ENCODE data around the gene GH1.

GH1 gene

DNA sequence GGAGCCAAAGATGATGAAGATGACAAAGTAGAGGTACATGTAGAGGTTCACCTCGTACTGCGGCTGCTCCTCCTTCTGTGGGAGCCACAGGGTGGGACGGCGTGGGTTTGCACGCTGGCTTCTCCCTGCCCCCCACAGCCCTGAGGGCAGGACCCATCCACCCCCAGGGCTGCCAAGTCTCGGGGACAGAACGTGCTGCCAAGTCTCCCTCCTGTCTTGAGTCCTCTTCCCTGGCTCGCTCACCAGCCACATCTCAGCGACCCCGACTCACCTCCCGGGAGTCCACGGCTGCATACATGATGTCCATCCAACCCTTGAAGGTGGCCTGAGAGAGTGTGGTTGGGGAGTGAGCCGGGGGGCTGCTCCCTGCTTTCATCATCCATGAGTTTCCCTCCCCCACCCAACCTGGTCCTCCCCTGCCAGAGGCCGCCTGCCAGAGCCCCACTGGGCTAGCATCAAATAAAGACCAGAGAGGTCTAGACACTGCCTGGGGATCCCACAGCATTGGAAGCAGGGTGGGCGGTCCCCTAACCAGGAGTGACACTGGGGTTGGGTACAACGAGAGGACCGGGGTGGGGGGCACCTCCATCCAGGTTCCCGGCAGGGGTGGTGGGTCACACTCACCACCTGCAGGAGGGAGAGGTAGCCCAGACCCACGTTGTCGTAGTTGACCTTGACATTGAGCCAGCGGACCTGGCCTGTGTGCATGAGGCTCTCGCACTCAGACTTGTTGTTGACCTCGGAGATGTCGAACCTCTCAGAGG lies 26.3 kb upstream of the GH1 start:
- DNase-seq: no peak

DNA sequence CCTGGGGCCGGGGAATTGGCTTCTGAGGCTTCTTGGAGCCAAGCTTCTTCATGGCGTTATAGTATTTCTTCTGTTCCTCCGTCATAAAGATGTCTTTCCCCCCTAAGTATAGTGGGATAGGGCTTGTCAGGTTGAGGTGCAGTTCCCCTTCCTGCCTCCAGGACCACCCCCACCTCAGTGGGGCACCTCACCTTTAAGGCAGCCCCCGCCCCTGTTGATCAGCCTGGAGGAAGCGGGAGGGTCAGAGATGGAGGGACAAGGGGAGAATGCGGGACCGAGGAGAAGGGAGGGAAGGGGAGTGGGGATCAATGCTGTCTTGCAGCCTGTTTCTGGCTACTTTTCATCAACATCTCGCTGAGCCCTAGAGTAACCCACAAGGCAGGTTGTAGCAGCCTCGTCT lies 25.1 kb upstream of the GH1 start:
- DNase-seq: no peak

GRCh38 chr17:63942309-63942985 lies 23.8 kb upstream of the GH1 start:
- DNase-seq: no peak

DNA sequence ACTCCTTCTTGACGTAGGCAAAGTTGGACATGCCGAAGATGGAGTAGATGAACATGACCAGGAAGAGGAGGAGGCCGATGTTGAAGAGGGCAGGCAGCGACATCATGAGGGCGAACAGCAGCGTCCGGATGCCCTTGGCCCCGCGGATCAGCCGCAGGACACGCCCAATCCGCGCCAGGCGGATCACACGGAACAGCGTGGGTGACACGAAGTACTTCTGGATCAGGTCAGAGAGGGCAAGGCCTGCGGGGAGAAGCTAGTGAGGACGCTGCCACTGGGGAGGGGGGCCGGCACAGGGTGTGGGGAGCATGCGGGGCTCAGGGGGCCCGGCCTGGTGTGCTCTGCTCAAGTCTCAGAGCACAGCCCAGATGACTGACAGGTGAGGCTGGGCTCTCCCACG lies 23.1 kb upstream of the GH1 start:
- DNase-seq: no peak

DNA sequence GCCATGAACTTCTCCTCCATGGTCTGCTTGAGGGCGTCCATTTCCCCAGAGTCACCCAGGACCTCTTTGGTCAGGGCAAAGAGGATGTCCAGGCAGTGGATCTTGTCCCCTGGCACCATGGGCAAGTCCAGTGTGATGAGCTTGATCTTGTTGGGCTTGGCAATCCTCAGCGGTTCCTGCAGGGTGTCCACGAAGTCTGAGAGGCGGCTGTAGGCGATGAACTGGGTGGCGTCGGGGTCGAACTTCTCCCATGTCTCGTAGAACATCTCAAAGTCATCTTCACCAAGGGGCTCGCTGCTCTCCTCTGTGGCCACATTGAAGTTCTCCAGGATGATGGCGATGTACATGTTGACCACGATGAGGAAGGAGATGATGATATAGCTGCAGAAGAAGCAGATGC lies 22.5 kb upstream of the GH1 start:
- DNase-seq: no peak

- no peak for DNase-seq
Observed at GRCh38 chr17:63940584-63940983, 21.9 kb upstream of the GH1 start.

DNA sequence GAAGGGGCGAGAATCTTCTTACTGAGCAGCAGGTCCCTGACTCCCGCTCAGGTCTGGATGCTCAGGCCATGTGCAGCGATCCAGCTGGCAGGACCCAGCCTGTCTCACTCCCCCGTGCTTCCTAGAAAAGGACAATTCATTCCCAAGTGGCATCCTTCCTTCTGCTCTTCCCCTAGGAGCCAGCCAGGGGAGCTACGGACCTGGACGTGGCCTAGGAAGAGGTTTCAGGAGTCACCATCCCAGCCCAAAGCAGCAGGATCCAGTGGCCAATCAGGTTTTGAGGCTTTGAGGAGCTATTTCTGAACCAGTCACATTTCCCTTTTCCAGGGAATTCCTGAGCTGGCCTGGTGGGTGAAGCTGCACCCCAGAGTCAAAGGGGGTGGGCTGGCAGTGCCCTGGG lies 21.2 kb upstream of the GH1 start:
- DNase-seq: no peak

GRCh38 chr17:63939401-63939800 lies 20.8 kb upstream of the GH1 start:
- no peak for DNase-seq

DNA sequence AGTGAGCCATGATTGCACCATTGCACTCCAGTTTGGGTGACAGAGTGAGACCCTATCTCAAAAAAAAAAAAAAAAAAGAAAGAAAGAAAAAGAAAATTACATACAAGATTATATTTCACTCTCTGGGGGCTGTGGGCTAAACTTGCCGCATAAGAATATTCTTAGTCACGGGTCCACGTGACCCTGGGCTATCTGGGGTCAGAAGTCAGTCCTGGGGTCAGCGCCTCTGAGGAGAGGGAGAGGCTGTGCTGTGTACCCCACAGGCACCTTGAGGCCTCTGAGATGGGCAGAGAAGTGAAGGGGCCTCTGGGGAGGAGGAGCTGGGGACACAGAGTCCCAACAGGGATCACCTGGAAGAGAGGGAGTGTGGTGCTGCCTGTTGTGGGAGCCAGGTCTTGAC lies 19.3 kb upstream of the GH1 start:
- DNase-seq: no peak

DNA sequence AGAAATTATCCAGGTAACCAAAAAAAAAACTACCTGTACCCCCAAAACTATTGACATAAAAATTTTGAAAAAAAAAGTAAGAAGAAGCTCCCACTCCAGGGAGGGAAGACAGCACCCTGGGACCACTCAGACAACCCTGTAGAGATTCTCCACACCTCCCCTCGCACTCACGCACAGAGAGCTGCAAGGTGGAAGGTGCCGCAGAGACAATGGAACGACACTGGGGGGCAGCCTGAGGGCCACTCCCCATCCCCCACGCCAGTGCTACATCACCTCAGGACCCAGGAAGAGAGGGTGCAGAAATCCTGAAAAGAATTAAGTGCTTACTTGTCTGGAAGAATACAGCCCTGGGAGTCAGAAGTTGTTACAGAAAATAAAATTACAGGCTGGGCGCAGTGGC lies 18.7 kb upstream of the GH1 start:
- DNase-seq: no peak

DNA sequence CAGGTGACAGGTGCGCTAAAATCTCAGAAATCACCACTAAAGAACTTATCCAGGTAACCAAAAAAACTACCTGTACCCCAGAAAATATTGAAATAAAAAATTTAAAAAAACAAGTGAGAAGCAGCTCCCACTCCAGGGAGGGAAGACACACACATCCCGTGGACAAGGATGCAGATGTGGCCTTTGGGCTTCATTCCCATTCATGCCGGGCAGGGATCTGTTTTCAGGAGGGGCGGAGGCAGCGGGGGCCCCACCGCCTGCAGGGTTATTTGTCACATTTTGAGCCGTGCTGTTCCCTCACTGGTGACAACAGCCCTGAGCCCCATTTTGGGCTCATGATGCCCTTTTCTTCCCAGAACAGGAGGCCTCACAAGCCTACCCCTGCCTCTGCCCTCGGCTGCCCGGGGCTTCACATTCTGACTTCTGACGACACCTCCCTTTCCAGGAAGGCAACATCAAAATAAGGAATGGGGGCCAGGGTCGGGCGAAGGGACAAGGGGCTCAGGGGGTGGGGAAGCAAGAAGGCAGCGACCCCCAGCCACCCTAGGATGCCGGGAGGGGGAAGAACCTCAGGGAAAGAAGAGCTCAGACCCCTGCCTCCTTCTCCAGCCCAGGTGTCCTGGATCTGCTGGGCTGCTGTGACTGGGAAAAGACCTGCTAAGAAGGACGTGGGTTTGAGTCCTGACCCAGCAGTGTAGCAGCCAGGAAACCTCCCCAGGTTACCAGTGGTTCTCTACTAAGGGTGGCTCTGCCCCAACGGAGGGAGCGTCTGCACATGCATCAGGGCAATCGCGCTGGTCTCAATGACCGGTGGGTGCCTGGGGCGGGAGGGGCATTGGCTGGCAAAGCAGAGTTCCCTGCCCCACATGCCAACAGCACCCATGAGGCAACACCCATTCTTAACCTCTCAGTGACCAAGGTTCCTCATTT lies 15.8 kb upstream of the GH1 start:
- peak; percentile 12 to 45 (median 24) for DNase-seq

DNA sequence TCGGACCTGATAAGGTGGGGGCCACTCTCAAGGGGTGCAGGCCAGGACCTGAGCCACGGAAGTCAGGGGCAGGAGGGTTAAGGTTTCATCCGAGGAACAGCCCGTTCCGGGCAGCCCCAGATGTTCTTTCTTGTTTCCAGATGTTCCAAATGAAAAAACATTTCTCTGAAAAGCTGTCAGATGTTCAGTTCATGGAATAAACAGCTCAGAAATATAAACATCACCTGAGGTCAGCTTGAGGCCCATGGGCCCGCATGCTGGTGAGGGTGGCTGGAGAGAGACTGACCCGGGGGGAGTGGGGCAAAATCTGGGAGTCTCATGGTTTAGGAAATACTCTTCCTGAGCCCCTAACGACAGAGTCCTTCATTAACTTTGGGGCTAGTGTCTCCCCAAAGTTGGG lies 15.0 kb upstream of the GH1 start:
- no peak for DNase-seq

DNA sequence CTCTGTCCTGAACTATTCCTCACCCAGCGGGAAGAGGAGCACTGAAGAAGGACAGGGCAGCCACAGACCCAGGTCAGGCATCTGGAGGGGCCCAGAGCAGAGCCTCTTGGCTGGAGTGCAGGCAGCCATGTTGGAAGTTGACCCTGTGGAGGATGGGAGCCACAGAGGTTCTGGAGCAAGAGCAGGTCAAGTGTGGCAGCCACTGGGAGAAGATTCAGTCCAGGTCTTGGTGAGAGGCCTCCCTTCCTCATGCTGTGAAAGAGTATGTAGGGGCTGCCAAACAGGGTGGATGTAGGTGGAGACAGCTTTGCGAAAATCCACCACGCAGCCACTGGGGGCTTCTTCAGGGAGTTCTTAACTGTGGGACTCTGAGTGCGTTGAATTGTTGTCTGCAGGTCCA lies 14.1 kb upstream of the GH1 start:
- DNase-seq: no peak

GRCh38 chr17:63931981-63932561 lies 13.4 kb upstream of the GH1 start, which contains the start of gene CD79B:
CD79B (minus strand) TSS chr17:63932331; CDS start chr17:63932261, 70 bp downstream.
- DNase-seq: peak; percentile 30 to 69 (median 62)

DNA sequence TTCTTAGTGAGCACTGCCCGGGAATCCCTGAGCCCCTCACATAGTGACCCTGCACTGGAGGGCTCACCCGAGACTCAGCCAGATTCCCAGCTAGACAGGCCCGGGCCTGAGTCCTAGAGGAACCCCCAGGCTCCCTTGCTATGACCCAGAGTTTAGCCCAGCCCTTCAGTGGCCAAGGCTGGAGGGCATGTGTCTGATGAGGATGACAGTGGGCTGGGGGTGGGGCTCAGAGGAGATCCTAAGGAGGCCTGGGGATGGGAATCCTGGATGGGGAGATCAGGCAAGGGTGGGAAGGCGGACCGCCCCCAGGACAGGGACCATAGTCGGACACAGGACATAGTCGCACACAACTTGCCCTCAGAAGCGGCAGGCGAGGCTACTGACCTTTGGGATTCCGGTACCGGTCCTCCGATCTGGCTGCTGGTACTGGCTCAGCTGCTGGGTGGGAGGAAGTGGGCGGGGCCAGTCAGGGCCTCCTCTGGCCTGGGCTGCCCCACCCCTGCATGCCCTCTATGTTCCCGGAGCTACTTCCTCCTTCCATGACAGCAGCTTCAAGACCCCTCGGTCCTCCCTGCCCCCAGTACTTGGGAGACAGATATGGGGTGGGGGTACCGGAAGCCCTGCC lies 12.4 kb upstream of the GH1 start:
- peak; percentile 65 to 84 (median 80) for DNase-seq

DNA sequence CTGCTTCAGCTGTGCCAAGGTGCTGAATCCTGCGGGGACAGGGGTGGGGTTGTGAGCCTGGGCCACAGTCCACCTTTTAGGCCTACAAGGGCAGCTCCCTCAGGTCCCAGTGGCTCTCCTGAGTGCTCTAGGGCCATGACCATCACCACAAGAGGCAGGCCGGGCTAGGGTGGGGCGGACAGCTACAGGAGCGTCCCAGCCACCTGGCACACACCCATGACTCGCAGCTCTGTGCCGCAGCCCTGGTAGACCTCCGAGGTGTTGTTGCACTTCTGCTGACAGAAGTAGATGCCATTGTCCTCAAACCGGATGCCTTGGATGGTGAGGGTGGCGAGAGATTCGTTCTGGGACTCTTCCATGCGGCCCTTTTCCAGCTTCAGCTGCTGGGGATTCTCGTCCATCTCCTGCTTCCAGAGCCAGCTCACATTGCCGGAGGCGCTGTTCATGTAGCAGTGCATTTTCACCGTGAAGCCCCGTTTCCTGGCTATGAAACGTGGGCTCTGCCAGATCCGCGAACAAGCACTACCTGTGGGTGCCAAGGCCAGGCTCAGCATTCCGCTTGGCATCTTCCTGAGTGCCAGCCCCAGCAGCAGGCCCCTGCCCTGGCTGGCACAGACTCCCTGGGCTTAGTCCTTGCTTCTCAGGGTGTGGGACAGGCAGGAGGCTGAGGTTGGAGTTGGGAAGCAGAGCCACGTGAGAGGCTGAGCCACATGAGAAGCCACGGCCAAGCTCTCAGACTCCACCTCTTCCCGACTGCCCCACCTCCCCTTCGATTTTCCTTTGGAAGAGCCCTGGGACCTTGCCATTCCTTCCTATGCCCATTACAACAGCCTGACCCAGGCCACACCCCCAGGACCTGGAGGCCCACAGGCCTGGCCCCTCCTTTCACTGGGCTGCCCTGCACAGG lies 11.5 kb upstream of the GH1 start:
- no peak for DNase-seq

DNA sequence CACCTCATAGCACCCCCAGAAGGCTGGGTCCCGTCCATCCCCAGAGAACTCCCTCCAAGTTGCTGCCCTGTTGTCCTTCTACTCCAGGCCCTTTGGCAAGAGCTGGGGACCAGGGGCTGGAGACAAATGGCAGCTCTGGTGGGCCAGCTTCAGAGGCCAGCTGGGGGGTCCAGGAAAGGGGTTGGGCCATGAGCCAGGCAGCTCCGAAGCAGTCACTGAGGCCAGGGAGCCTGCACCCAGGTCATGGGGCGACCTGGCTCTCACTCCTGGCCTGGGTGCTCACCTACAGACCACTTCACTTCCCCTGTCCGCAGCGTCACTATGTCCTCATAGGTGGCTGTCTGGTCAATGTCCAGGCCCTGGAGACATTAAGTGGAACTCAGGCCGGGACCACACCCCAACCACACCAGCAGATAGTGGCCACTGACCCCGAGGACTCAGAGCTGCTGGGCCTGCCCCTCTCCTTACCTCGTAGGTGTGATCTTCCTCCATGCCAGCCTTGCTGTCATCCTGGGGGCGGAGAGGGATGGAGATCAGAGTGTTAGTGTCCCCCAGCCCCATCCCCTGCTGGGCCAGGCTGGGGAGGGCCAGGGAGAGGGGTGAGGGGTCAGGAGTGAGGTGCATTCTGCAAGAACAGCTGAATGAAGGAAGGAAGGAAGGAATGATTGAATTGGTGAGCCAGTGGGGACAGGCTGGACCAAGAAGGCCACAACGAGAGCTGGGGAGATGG lies 10.5 kb upstream of the GH1 start:
- no peak for DNase-seq

GRCh38 chr17:63928172-63928666 lies 9.6 kb upstream of the GH1 start:
- no peak for DNase-seq

DNA sequence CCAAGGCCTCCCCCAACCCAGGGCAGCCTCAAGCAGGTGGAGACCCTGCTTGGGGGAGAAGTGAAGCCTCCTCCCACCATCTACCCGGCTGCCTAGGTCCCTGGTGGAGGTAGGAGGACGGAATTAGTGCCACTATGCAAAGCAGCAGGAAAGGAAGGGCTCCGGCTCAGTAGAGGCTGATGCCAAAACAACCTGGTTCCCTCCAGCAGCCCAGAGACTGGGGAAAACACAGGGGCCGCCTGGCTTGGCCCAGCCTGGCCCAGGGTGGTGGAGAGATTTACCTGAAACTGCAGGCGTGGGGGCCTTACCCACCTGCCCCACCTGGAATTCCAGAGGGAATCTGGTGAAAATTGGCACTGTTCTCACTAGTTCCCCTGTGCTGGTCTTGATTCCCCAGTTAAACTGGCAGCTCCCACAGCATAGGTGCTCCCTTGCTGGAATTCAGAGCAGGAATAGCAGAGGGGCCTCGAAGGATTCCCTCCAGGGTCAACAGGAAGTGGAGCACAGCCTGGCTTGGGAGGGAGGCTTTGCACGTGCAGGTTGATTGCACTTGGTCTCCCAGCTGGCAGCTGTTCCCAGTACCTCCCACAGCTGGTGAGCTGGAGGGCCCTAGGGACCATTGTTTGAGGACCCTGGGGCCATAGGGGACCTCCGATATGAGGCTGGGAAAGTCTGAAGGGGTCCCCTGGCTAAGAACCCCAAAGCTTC lies 9.0 kb upstream of the GH1 start:
- no peak for DNase-seq

DNA sequence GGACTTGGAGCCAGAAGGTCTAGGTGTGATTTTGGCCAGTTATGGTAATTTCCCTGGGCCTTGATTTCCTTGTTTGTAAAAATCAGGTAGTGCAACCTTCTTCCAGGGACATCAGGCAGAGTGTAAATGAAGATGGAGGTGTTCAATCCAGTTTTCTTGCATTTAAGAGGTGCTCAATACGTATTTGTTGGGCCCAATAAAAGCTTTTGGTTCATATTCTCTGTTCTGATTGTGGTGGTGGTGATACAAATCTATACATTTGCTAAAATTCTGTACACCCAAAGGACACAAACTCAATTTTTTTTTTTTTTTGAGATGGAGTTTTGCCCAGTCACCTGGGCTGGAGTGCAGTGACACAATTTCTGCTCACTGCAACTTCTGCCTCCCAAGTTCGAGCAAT lies 7.5 kb upstream of the GH1 start:
- DNase-seq: no peak

Measured in suppressor macrophage (primary cell).